Right cardiac atrium (tissue), 5 donors: Measurements from ENCODE around the gene PSENEN. TPM values are rescaled to one million over a fixed set of nuclear protein-coding genes. Genes with fewer than 3 reads are reported as not detected.

Experiments used
- ATAC-seq, 2 donors: fragments of 200-7000 bp; cut with Tn5 transposase; one replicate each; pipeline versions ENCODE4 v1.8.0 to v1.9.1; 2020; ENCODE audit warnings: moderate library complexity in 2 of 2, mild to moderate bottlenecking in 1 of 2
- DNase-seq, 3 donors: peaks; one replicate each; pipeline ENCODE4 v3.0.0-alpha.2; 2020
- H3K27ac ChIP-seq: one replicate; pipeline ENCODE4 v1.5.1; 2013; ENCODE audit warnings: mild to moderate bottlenecking, low read length, control low read depth, moderate library complexity
- H3K27me3 ChIP-seq: one replicate; pipeline ENCODE4 v1.6.1; 2013; ENCODE audit not compliant: control insufficient read depth, insufficient read depth
- H3K4me1 ChIP-seq: one replicate; pipeline ENCODE4 v1.6.1; 2013; ENCODE audit warnings: low read length; ENCODE audit not compliant: control insufficient read depth, insufficient read depth
- H3K4me3 ChIP-seq: one replicate; pipeline ENCODE4 v1.5.1; 2013; ENCODE audit warnings: low read length, control low read depth
- H3K9me3 ChIP-seq: one replicate; pipeline ENCODE4 v1.6.1; 2013; ENCODE audit warnings: low read length; ENCODE audit not compliant: control insufficient read depth
- WGBS: extraction: QIAGEN DNeasy Blood & Tissue Kit; methylation state at CpG from one replicate; pipeline ENCODE4 v1.1.7; 2013; 5-methylcytosine and 5-hydroxymethylcytosine counted together
- intact Hi-C, 4 donors: fragments of 100-400 bp; cut with DNase I; formaldehyde crosslinking; loops; one replicate each; pipeline versions ENCODE4 v1.11.0 to v1.14.0; 2022 to 2023
- polyA plus RNA-seq: library from polyadenylated mRNA; stranded (reverse); fragments of 200-250 nt; gene quantifications from one replicate; pipeline ENCODE4 v1.2.3, GENCODE V29; 2013
- total RNA-seq, 4 donors: library from RNA; stranded (reverse); fragmentation: NEBNext Ultra II Directional; extraction: Animal tissue kit (Norgen Biotek cat#: 25700); gene quantifications; one replicate each; pipeline ENCODE4 v1.2.1, GENCODE V29; 2021
- donor health status: healthy with polysubstance abuse.
- donor health status: DM: no; HTN: yes; CAD: no.
- donor health status: DM: no; HTN: no; CAD: no.
- donor health status: DM: no; HTN: yes; CAD: no; lungs with severe emphysema.
- donor health status: DM: yes; HTN: yes; CAD: no.

PSENEN gene
- total and polyA plus RNA-seq, 5 donors, result 40.0 to 69.7 (median 47.5) TPM

DNA sequence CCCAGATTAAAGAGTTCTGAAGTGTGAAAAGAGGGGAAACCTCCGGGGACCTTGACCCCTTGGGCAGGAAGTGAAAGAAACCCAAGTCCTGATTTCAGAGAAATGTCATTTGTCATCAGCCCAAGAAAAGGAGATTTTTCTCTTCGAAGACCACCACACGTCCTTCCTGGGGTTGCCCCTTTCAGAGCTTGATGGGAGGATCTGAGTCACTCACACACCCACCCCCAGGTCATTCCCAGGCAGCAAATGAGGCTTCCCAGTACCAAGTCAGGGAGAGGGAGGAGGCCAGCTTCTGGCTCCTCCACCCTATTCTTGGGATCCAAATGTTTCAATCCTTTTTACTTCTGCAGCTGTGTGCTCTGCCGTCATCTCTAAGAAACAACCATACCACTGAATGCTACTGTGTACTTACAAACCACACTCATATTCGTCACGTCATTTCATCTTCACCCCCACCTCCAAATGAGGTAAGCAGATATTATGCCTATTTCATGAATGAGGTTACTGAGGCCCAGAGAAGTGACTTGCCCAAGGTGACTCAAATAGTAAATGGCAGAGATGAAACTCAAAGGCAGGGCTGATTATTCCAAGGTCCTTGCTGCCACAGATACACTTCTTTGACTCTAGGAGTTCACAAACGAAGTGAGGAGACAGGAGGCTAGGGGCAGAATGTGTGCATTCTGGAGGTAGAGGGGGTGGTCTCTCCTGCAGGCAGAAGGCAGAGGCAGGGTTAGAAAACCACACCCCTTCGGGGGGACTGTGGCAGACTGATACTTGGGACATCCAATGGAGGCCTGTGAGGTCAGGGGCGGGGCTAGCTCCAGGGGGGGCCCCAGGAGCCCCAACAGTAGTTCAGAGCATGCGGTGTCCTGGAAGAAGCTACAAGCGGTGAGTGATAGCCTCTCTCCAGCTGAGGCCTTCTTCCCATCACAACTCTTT lies 32.6 kb upstream of the PSENEN start:
- no peak overlapping the region for H3K4me3 ChIP-seq
- intact Hi-C loops, result no loop called here
- DNase-seq, result peak in 1 of 3 donors; percentile 17

DNA sequence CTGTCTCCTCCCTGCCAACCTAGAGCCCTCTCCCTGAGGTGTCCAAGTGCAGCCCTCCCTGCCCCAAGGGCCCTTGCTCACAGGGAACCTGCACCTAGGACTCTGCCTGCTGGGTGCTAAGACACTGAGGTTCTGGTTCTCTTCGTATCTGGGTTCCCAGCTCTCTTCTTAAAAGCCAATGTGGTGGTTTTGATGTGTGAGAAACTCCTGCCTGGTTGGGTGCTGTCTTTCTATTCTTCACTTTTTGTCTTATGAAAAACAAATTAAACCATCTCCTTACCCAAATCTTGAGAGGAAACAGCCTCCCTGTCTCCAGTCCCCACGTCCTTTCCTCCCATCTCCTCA lies 32.0 kb upstream of the PSENEN start:
- no peak overlapping the region for H3K27ac ChIP-seq
- intact Hi-C loops, result no loop called here
- H3K4me3 ChIP-seq, result no peak overlapping the region
- WGBS, result 73% methylated on average over 2 of the region's 2 CpGs
- peaks cover 3% of the 10 kb centered on the region for H3K4me1 ChIP-seq
- ATAC-seq (no peak), DNase-seq (no peak)
- H3K27me3 ChIP-seq, result no peaks in the 10 kb centered on the region
- H3K9me3 ChIP-seq, result no peaks in the 10 kb centered on the region

More for the DNA sequence above, 32.6 kb upstream of the PSENEN start:
- Histone ChIP-seq H3K27me3 (no peaks in the 10 kb centered on the region), H3K27ac (no peak overlapping the region), H3K4me1 (peaks cover 3% of the 10 kb centered on the region), H3K9me3 (no peaks in the 10 kb centered on the region)
- 70% methylated on average over 11 of the region's 11 CpGs for WGBS
- no peak for ATAC-seq

DNA sequence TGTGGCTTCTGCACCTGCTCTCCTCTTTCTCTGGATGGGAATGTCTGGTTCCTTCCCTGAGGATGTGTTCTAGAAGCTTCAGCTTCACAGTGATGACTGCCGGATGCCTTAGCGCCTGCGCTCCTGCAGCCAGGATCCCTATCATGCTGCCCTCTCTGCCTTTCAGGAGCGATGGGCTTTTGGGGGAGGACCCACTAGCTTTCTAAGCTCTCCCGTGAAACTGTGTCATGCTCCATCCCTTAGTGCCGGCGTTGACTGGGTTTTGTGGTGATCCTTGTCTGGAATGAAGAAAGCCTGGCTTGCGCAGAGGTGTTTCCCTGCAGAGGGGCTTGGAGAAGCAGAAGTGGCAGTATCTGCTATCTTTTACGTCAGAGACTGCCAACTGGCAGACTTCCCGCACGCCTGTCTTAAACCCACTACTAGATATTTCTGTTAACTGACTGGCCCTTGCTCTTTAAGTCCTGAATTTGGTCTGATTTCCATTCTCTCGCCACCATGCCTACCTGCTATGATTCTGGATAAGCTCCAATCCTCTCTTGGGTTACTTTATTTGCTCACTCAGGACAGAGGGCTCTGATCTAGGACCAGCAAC lies 31.5 kb upstream of the PSENEN start:
- no peaks in the 10 kb centered on the region for H3K27me3 ChIP-seq
- H3K27ac ChIP-seq, result no peak overlapping the region
- no peak overlapping the region for H3K4me3 ChIP-seq
- no peaks in the 10 kb centered on the region for H3K9me3 ChIP-seq
- no peak for DNase-seq
- intact Hi-C loops, result no loop called here
- no peak for ATAC-seq
- peaks cover 3% of the 10 kb centered on the region for H3K4me1 ChIP-seq
- 73% methylated on average over 12 of the region's 12 CpGs for WGBS

DNA sequence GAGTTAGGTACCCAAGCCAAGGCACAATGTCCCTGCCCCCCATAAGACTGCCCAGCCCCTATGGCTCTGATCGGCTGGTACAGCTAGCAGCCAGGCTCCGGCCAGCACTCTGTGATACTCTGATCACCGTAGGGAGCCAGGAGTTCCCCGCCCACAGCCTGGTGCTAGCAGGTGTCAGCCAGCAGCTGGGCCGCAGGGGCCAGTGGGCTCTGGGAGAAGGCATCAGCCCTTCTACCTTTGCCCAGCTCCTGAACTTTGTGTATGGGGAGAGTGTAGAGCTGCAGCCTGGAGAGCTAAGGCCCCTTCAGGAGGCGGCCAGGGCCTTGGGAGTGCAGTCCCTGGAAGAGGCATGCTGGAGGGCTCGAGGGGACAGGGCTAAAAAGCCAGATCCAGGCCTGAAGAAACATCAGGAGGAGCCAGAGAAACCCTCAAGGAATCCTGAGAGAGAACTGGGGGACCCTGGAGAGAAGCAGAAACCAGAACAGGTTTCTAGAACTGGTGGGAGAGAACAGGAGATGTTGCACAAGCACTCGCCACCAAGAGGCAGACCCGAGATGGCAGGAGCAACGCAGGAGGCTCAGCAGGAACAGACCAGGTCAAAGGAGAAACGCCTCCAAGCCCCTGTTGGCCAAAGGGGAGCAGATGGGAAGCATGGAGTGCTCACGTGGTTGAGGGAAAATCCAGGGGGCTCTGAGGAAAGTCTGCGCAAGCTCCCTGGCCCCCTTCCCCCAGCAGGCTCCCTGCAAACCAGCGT lies 30.7 kb upstream of the PSENEN start:
- Histone ChIP-seq H3K9me3 (no peaks in the 10 kb centered on the region), H3K4me1 (peaks cover 3% of the 10 kb centered on the region), H3K27ac (no peak overlapping the region), H3K27me3 (no peaks in the 10 kb centered on the region), H3K4me3 (no peak overlapping the region)
- ATAC-seq (no peak), DNase-seq (peak in 1 of 3 donors; percentile 16)
- WGBS, result 74% methylated on average over 14 of the region's 14 CpGs
- intact Hi-C loops, result no loop called here

DNA sequence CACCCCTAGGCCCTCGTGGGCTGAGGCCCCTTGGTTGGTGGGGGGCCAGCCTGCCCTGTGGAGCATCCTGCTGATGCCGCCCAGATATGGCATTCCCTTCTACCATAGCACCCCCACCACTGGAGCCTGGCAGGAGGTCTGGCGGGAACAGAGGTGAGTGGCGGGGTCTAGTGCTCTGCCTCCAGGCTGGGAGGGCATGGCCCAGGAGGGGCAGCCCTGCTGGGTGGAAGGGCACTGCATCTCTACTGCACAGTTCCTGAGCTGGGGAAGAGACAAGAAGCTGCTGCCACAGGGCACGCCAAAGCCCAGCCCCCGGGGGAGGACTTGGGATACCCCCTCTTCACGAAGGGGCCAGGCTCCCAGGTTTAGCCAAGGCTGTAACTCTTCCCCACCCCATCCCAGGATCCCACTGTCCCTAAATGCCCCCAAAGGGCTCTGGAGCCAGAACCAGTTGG lies 30.1 kb upstream of the PSENEN start:
- 78% methylated on average over 7 of the region's 7 CpGs for WGBS
- Histone ChIP-seq H3K27ac (no peak overlapping the region), H3K4me1 (peaks cover 3% of the 10 kb centered on the region), H3K4me3 (no peak overlapping the region), H3K27me3 (no peaks in the 10 kb centered on the region), H3K9me3 (no peaks in the 10 kb centered on the region)
- intact Hi-C loops, result no loop called here
- ATAC-seq, result no peak
- DNase-seq, result peak in 2 of 3 donors; percentile 21 to 52

DNA sequence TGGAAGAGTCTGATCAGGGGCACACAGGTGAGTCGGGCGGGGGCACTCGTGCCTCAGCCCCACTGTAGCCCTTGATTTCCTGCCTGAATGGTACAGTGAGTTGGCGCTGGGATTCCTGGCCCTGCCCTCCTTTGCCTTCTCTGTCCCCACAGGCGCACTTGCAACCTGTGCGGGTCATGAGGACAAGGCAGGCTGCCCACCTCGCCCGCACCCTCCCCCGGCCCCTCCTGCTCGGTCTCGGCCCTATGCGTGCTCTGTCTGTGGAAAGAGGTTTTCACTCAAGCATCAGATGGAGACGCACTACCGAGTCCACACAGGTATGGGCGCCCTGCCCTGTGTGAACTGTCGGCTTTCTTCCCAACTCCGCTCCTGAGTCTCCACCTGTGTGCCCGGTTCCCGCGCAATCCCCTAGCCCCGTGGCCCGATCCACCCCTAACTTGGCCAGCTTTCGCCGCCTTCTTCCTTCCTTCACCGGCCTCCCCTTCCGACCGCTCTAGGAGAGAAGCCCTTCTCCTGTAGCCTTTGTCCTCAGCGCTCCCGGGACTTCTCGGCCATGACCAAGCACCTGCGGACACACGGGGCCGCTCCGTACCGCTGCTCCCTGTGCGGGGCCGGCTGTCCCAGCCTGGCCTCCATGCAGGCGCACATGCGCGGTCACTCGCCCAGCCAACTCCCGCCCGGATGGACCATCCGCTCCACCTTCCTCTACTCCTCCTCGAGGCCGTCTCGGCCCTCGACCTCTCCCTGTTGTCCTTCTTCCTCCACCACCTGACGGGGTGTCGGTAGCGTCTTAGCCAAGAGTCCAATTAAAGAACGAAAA lies 29.3 kb upstream of the PSENEN start:
- WGBS, result 3% methylated on average over 52 of the region's 52 CpGs
- ATAC-seq (peak; percentile 42 to 58), DNase-seq (peak; percentile 71 to 88 (median 88))
- intact Hi-C loops, result loop anchor here in 2 of 4 donors (1.0 to 2.0 kb wide), 3 partner anchors 21 to 167 kb away; no protein-coding TSS in a partner anchor
- Histone ChIP-seq H3K27me3 (no peaks in the 10 kb centered on the region), H3K4me1 (peaks cover 3% of the 10 kb centered on the region), H3K4me3 (peak overlapping the region; percentile 94), H3K9me3 (no peaks in the 10 kb centered on the region), H3K27ac (peak overlapping the region; percentile 79)

DNA sequence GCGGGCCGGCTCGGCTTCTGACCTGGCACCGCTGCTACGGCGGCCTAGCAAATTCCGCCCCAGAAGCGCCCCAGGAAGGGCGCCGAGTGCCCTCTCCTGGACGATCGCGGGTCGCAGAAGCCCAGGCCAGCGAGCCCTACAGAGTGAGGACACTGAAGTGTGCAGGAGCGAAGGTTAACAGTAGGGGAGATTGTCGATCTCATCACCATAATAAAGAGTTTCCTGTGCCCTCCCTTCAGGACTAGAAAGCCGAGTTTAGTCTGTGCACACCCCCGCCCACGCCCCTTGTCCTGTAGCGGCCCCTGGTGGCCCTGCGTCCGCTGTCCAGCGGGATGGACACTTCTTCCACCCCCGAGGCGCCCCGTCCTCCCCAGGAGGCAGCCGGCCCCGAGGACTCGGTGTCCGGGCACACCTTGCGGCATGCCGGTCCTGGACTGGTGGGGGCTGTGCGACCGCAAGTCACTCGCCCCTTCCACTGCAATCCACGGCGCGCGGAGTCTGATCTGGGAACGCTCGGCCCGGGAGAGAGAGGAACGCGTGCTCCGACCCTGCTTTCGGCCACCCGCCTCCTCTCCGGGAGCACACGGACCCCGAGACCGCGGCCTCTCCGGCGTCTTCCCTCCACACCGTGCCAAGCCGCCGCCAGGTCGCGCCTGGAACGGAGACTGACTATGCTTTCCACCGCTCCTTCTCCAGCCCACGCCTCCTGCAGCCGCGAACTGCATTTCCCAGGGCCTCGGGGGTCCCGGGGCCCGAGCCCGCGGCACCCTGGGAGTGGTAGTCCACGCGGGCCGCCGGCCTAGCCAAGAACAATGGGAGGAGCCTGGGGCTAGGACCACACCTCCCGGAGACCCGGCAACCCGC lies 28.4 kb upstream of the PSENEN start:
- H3K9me3 ChIP-seq, result no peaks in the 10 kb centered on the region

DNA sequence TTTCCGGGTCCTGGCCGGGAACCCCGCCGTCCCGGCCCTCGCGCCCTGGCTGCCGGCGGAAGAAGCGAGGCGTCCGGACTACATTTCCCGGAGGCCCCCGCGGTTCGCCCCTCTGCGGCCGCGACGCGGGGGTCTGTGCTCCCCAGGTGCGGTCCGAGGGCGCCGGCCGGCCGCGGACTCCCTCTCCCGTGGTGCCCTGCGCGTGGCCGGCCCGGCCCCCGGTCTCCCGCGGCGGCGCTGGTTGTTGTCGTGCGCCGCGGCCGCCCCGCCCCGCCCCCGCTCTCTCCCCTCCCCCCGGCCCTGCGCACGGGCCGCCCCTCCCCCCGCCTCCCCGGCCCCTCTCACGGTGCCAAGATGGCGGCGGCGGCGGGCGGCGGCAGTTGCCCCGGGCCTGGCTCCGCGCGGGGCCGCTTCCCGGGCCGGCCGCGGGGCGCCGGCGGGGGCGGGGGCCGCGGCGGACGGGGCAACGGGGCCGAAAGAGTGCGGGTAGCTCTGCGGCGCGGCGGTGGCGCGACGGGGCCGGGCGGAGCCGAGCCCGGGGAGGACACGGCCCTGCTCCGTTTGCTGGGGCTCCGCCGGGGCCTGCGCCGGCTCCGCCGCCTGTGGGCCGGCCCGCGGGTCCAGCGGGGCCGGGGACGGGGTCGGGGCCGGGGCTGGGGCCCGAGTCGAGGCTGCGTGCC lies 27.6 kb upstream of the PSENEN start, which contains the start of gene KMT2B:
Gene KMT2B, plus strand, starts transcription at position 339 of the 680 bp plus-strand sequence. Its CDS starts 16 bp downstream, at position 355.
- Histone ChIP-seq H3K27ac (peak within 1 kb of the TSS; percentile 79), H3K9me3 (no peaks in the 10 kb centered on the region), H3K4me1 (peaks cover 3% of the 10 kb centered on the region), H3K27me3 (no peaks in the 10 kb centered on the region), H3K4me3 (peak within 1 kb of the TSS; percentile 94)
- DNase-seq (no peak), ATAC-seq (peak; percentile 82)
- under 1% methylated on average over 108 of the region's 109 CpGs for WGBS
- intact Hi-C loops, result loop anchor here in 2 of 4 donors (2.0 kb wide), 2 partner anchors 23 to 169 kb away; no protein-coding TSS in a partner anchor

More for the DNA sequence above, 28.4 kb upstream of the PSENEN start:
- H3K4me3 ChIP-seq, result peak overlapping the region; percentile 94
- ATAC-seq, result peak; percentile 95 to 96
- H3K4me1 ChIP-seq, result peaks cover 3% of the 10 kb centered on the region
- under 1% methylated on average over 77 of the region's 77 CpGs for WGBS
- peak; percentile 97 to 99 (median 98) for DNase-seq
- peak overlapping the region; percentile 79 for H3K27ac ChIP-seq
- H3K27me3 ChIP-seq, result no peaks in the 10 kb centered on the region
- intact Hi-C loops, result loop anchor here in 2 of 4 donors (1.0 to 2.0 kb wide), 3 partner anchors 22 to 168 kb away; no protein-coding TSS in a partner anchor
